ENCODE measurements around the gene MRPL11. TPM values are rescaled to one million over a fixed set of nuclear protein-coding genes. Genes with fewer than 3 reads are reported as not detected.
A peak's percentile ranks its signal among the peaks of the same experiment; 100 is the strongest.

Gene MRPL11
- total and polyA plus RNA-seq, 2 of the 13 experiments (the other 11 are each of a cell fraction or from before 2014, with no cell fraction given): 72.9 to 176 TPM

- TF ChIP-seq ZBTB40 (IDR thresholded peaks at IDR 0.05) (no peak), ZBTB40 (CRISPR knock-in tag; IDR thresholded peaks at IDR 0.05) (peak; percentile 65), GMEB2 (CRISPR knock-in tag; IDR thresholded peaks at IDR 0.05; ENCODE audit: low read depth) (no peak), ZNF614 (CRISPR knock-in tag; IDR thresholded peaks at IDR 0.05; ENCODE audit: borderline replicate concordance) (no peak; the same call in 1 of the 2 replicates), ZBTB14 (CRISPR knock-in tag; IDR thresholded peaks at IDR 0.05) (no peak), SALL2 (CRISPR knock-in tag; IDR thresholded peaks at IDR 0.05) (no peak), ZNF121 (CRISPR knock-in tag; IDR thresholded peaks at IDR 0.05) (peak; percentile 100), ISL2 (CRISPR knock-in tag; IDR thresholded peaks at IDR 0.05) (no peak), E2F1 (CRISPR knock-in tag; IDR thresholded peaks at IDR 0.05) (peak; percentile 67; the same call in 1 of the 2 replicates), ATF2 (CRISPR knock-in tag; IDR thresholded peaks at IDR 0.05) (no peak; the same call in 1 of the 2 replicates), ATF3 (CRISPR knock-in tag; IDR thresholded peaks at IDR 0.05) (no peak)
Observed at GRCh38 chr11:66438504-66439466, at the start of gene MRPL11 (continued).

Data from HepG2 (cell line).